BLaER1 treated with 17β-estradiol and CSF1 and Interleukin-3, amounts not matched to agents 10 nM and 100 nM (cell line): ENCODE data around the gene TH.

Experiments
- H3K27ac ChIP-seq, 11 experiments: shearing (Covaris generic); formaldehyde crosslinking; 2 replicates each; pipeline ENCODE4 v1.8.1; 2022
- H3K27me3 ChIP-seq, 11 experiments: shearing (Covaris generic); formaldehyde crosslinking; 2 replicates each; pipeline ENCODE4 v1.8.1; 2022
- H3K36me3 ChIP-seq, 11 experiments: shearing (Covaris generic); formaldehyde crosslinking; 2 replicates each; pipeline ENCODE4 v1.8.1; 2022
- H3K4me1 ChIP-seq, 10 experiments: shearing (Covaris generic); formaldehyde crosslinking; 2 replicates each; pipeline ENCODE4 v1.8.1; 2022
- H3K4me2 ChIP-seq, 11 experiments: shearing (Covaris generic); formaldehyde crosslinking; 2 replicates each; pipeline ENCODE4 v1.8.1; 2022
- H3K4me3 ChIP-seq, 10 experiments: shearing (Covaris generic); formaldehyde crosslinking; 2 replicates each; pipeline ENCODE4 v1.8.1; 2022
- H3K9ac ChIP-seq, 11 experiments: shearing (Covaris generic); formaldehyde crosslinking; 2 replicates each; pipeline ENCODE4 v1.8.1; 2022
- H3K9me3 ChIP-seq, 11 experiments: shearing (Covaris generic); formaldehyde crosslinking; replicated peaks in 1 of 11; 2 replicates each; pipeline ENCODE4 v1.8.1; 2022
- H4K20me1 ChIP-seq, 11 experiments: shearing (Covaris generic); formaldehyde crosslinking; 2 replicates each; pipeline ENCODE4 v1.8.1; 2022
- Cebpa-rat ChIP-seq, 11 experiments: shearing (Covaris generic); IDR thresholded peaks; 2 replicates each; pipeline ENCODE4 v1.8.1; 2022

The TH gene

DNA sequence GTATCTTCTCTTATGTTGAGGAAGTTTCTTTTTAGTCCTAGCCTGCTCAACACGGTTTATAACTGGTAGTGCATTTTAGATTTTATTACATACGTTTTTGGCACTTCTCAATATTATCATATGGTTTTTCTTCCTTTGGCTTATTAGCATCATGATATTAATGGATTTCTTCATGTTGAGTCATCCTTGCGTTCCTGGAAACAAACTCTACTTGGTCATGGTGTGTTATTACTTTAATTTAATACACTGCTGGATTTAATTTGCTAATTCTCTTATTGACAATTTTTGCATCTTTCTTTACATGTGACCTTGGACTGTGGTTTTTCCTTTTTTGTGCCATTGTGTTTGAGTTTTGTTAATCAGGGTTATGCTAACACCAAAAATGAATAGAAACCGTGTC is 52.9 kb downstream of the TH start:
- Histone ChIP-seq H3K4me2 (no peak overlapping the region), H3K4me3 (no peak overlapping the region), H3K27me3 (peaks cover 0 to 5% (median 0%) of the 10 kb centered on the region in 11 experiments; a peak in 3 of 22 replicates), H3K9me3 (peaks cover 0 to 16% (median 0%) of the 10 kb centered on the region in 11 experiments; a peak in 3 of 22 replicates), H3K4me1 (peaks cover 0 to 8% (median 7%) of the 10 kb centered on the region in 10 experiments; a peak in 5 of 20 replicates), H3K36me3 (no peaks in the 10 kb centered on the region), H4K20me1 (no peaks in the 10 kb centered on the region), H3K27ac (no peak overlapping the region), H3K9ac (no peak overlapping the region)
- no peak for TF ChIP-seq Cebpa-rat (IDR thresholded peaks at IDR 0.05)

DNA sequence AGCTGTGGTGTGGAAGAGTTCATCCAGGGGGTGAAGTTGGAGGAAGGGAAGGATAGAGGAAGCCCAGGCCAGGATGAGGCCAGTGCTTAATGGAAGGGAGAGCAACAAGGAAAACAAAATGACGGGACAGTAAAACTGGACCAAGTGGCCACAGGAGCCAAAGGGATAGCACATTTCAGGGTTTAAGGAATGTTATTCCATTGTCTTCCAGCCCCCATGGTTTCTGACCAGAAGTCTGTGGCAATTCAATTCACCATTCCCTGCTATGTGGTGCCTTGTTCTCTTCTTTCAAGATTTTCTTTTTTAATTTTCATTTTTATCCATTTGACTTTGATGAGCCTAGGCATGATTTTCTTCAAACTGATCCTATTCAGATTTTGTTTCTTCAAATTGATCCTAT is 54.9 kb downstream of the TH start:
- no peak overlapping the region for H3K4me3 ChIP-seq
- no peak overlapping the region for H3K4me2 ChIP-seq
- no peaks in the 10 kb centered on the region for H4K20me1 ChIP-seq
- H3K27ac ChIP-seq = no peak overlapping the region
- H3K9me3 ChIP-seq = peaks cover 0 to 16% (median 0%) of the 10 kb centered on the region in 11 experiments; a peak in 3 of 22 replicates
- TF ChIP-seq Cebpa-rat (IDR thresholded peaks at IDR 0.05) = no peak
- no peaks in the 10 kb centered on the region for H3K36me3 ChIP-seq
- H3K9ac ChIP-seq = no peak overlapping the region
- peaks cover 0 to 5% (median 0%) of the 10 kb centered on the region in 11 experiments; a peak in 2 of 22 replicates for H3K27me3 ChIP-seq
- H3K4me1 ChIP-seq = no peaks in the 10 kb centered on the region

DNA sequence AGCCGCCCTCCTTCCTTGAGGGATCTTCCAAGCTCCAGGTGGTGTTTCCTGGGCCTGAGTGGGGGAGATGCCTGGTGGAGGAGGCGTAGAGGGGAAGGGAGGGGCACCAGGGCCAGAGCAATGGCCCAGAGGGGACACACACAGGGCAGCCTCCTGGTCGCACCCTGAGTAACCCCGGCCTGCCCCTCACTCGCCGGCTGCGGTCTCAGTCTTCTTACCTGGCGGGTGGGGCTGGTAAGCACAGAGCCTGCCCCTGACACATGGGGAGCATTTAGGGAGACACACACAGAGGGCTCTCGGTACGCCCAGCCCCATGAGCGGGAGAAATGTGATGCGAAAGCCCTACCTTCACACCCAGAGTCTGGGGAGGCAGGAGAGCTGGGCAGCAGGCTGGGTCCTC is 56.3 kb downstream of the TH start:
- H3K4me2 ChIP-seq = no peak overlapping the region
- H3K27me3 ChIP-seq = peaks cover 0 to 5% (median 0%) of the 10 kb centered on the region in 11 experiments; a peak in 2 of 22 replicates
- peaks cover 0 to 8% (median 8%) of the 10 kb centered on the region in 10 experiments; a peak in 16 of 20 replicates for H3K4me1 ChIP-seq
- no peaks in the 10 kb centered on the region for H4K20me1 ChIP-seq
- no peak overlapping the region for H3K4me3 ChIP-seq
- no peak for TF ChIP-seq Cebpa-rat (IDR thresholded peaks at IDR 0.05)
- no peaks in the 10 kb centered on the region for H3K36me3 ChIP-seq
- H3K9ac ChIP-seq = no peak overlapping the region
- no peak overlapping the region for H3K27ac ChIP-seq
- peaks cover 0 to 16% (median 0%) of the 10 kb centered on the region in 11 experiments; a peak in 3 of 22 replicates for H3K9me3 ChIP-seq

GRCh38 chr11:2114430-2115241 is 57.0 kb downstream of the TH start:
- H3K9me3 ChIP-seq = peaks cover 0 to 20% (median 0%) of the 10 kb centered on the region in 11 experiments; a peak in 3 of 22 replicates
- TF ChIP-seq Cebpa-rat (IDR thresholded peaks at IDR 0.05) = no peak
- no peak overlapping the region for H3K4me3 ChIP-seq
- peaks cover 0 to 5% (median 0%) of the 10 kb centered on the region in 11 experiments; a peak in 2 of 22 replicates for H3K27me3 ChIP-seq
- no peak overlapping the region for H3K4me2 ChIP-seq
- H4K20me1 ChIP-seq = no peaks in the 10 kb centered on the region
- peaks cover 4 to 15% (median 14%) of the 10 kb centered on the region in 10 experiments for H3K4me1 ChIP-seq
- no peak overlapping the region for H3K27ac ChIP-seq
- no peak overlapping the region for H3K9ac ChIP-seq
- H3K36me3 ChIP-seq = no peaks in the 10 kb centered on the region
